GM12878 (cell line): ENCODE data around the gene RAD51B. TPM values are rescaled to one million over a fixed set of nuclear protein-coding genes. Genes with fewer than 3 reads are reported as not detected.

Source experiments
- BACH1 ChIP-seq: fragments of 450-650 bp; IDR thresholded peaks from 2 replicates; pipeline ENCODE4 v1.6.1; 2017; ENCODE audit warnings: mild to moderate bottlenecking, borderline replicate concordance
- BHLHE40 ChIP-seq, 2 experiments: fragments of 450-650 bp in 1 of 2; IDR thresholded peaks; 2 replicates each; pipeline ENCODE4 v1.6.1; 2011 to 2017; ENCODE audit warnings: low read depth in 2 of 2, borderline replicate concordance in 1 of 2, improper control_type of control experiment in 1 of 2, low read length in 1 of 2, mild to moderate bottlenecking in 1 of 2
- HDAC2 ChIP-seq: fragments of 200-600 bp; sonication (generic); IDR thresholded peaks from 2 replicates; pipeline ENCODE4 v1.6.1; 2017
- IKZF1 ChIP-seq: fragments of 450-650 bp; conservative IDR thresholded peaks from 2 replicates; pipeline ENCODE4 v1.6.1; 2017; ENCODE audit warnings: antibody characterized with exemption, mild to moderate bottlenecking
- MTA2 ChIP-seq: fragments of 450-650 bp; IDR thresholded peaks from 2 replicates; pipeline ENCODE4 v1.6.1; 2016; ENCODE audit warnings: low read depth, mild to moderate bottlenecking, moderate library complexity
- PAX5 ChIP-seq: IDR thresholded peaks from 2 replicates; pipeline ENCODE4 v1.6.1; 2011; ENCODE audit warnings: low read depth, low read length, borderline replicate concordance
- PML ChIP-seq: IDR thresholded peaks from 2 replicates; pipeline ENCODE4 v1.6.1; 2012; ENCODE audit warnings: low read length, inconsistent platforms
- RAD51 ChIP-seq: fragments of 450-650 bp; IDR thresholded peaks from 2 replicates; pipeline ENCODE4 v1.6.1; 2016; ENCODE audit warnings: moderate library complexity, mild to moderate bottlenecking, inconsistent platforms
- RB1 ChIP-seq: fragments of 450-650 bp; formaldehyde crosslinking; IDR thresholded peaks from 2 replicates; pipeline ENCODE4 v1.6.1; 2017; ENCODE audit warnings: mild to moderate bottlenecking, borderline replicate concordance
- SIX5 ChIP-seq: IDR thresholded peaks from 2 replicates; pipeline ENCODE4 v1.6.1; 2011; ENCODE audit warnings: mild to moderate bottlenecking, low read depth, low read length, moderate library complexity; ENCODE audit not compliant: severe bottlenecking
- TBL1XR1 ChIP-seq: IDR thresholded peaks from 2 replicates; pipeline ENCODE4 v1.6.1; 2012; ENCODE audit warnings: low read depth, low read length, improper control_type of control experiment
- WRNIP1 ChIP-seq: IDR thresholded peaks from 2 replicates; pipeline ENCODE4 v1.6.1; 2011; ENCODE audit warnings: low read depth, low read length, improper control_type of control experiment, borderline replicate concordance
- YY1 ChIP-seq: IDR thresholded peaks from 2 replicates; pipeline ENCODE4 v1.6.1; 2011; ENCODE audit warnings: low read depth, mild to moderate bottlenecking, low read length
- polyA plus RNA-seq, 11 experiments: library from polyadenylated mRNA; depleted of rRNA in 4 of 11; unstranded in 6 of 11; stranded (reverse) in 5 of 11; fragments of >200 nt; fragmentation: Nextera tagmentation in 4 of 11; fragmentation: Illumina TruSeq in 1 of 11; extraction: Ambion mirVana in 4 of 11; extraction: Trizol in 1 of 11; gene quantifications; 1 replicate in 1 of 11; 2 replicates in 10 of 11; pipeline versions ENCODE4 v1.2.1 to v1.2.3, GENCODE V29; 2011 to 2016; ENCODE audit warnings: inconsistent platforms in 2 of 11, missing spikeins in 2 of 11, low read depth in 1 of 11
- total RNA-seq, 4 experiments: library from RNA; depleted of rRNA in 3 of 4; stranded (reverse); fragments of >200 nt in 3 of 4; fragmentation: Illumina TruSeq in 1 of 4; extraction: Trizol in 1 of 4; gene quantifications; 2 replicates each; pipeline versions ENCODE4 v1.2.1 to v1.2.3, GENCODE V29; 2013 to 2021
- TF ChIP-seq, protein P1 (sequence below): fragments of 150-350 bp; IDR thresholded peaks from 2 replicates; pipeline ENCODE4 v1.6.1; 2016; ENCODE audit warnings: low read depth, low read length
- TF ChIP-seq, protein P2 (sequence below): fragments of 450-650 bp; IDR thresholded peaks from 2 replicates; pipeline ENCODE4 v1.6.1; 2016; ENCODE audit warnings: mild to moderate bottlenecking
- TF ChIP-seq, protein P3 (sequence below): fragments of 450-650 bp; IDR thresholded peaks from 2 replicates; pipeline ENCODE4 v1.6.1; 2017; ENCODE audit warnings: mild to moderate bottlenecking, low read depth, inconsistent platforms; ENCODE audit not compliant: poor library complexity, severe bottlenecking
- TF ChIP-seq, protein P4 (sequence below): fragments of 450-650 bp; IDR thresholded peaks from 2 replicates; pipeline ENCODE4 v1.6.1; 2018; ENCODE audit warnings: mild to moderate bottlenecking, low read depth, moderate library complexity; ENCODE audit not compliant: partially characterized antibody
- TF ChIP-seq, protein P5 (sequence below): IDR thresholded peaks from 2 replicates; pipeline ENCODE4 v1.6.1; 2011; ENCODE audit warnings: borderline replicate concordance, low read depth, mild to moderate bottlenecking, moderate library complexity, low read length; ENCODE audit not compliant: insufficient read depth, poor library complexity, severe bottlenecking

The RAD51B gene
- total and polyA plus RNA-seq, 10 of the 15 experiments (the other 5 are each of a cell fraction or from before 2014, with no cell fraction given), result 9.8 to 26.8 (median 21.3) TPM

DNA sequence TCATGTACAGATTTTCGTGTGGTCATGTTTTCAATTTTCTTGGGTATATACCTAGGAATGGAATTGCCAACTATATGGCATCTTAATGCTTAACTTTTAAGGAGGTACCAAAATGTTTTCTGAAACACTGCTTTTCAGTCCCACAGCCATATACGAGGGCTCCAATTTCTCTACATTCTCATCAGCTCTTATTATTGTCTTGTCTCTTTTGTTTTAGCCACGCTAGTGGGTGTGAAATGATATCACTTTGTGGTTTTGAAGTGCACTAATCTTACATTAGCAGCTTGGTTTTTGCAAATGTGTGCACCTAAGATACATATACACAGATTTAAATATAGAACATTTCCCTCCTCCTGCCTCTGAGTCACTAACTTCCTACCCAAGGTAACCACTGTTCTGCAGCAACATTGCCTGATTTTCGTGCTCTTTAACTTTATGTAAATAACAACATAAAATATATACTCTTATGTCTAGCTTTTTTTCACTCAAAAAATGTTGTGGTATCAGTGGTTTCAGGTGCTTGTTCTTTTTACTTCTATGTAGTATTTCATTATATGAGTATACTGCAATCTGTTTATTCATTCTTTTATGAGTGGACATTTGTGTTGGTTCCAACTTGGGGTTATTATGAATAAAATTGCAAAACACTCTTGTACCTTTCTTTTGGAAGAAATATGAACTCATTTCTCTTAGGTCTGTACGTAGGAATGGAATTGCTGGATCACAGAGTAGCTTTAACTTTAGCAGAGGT, 900.2 kb downstream of the RAD51B start (continued):
- TF ChIP-seq, protein P1, sequence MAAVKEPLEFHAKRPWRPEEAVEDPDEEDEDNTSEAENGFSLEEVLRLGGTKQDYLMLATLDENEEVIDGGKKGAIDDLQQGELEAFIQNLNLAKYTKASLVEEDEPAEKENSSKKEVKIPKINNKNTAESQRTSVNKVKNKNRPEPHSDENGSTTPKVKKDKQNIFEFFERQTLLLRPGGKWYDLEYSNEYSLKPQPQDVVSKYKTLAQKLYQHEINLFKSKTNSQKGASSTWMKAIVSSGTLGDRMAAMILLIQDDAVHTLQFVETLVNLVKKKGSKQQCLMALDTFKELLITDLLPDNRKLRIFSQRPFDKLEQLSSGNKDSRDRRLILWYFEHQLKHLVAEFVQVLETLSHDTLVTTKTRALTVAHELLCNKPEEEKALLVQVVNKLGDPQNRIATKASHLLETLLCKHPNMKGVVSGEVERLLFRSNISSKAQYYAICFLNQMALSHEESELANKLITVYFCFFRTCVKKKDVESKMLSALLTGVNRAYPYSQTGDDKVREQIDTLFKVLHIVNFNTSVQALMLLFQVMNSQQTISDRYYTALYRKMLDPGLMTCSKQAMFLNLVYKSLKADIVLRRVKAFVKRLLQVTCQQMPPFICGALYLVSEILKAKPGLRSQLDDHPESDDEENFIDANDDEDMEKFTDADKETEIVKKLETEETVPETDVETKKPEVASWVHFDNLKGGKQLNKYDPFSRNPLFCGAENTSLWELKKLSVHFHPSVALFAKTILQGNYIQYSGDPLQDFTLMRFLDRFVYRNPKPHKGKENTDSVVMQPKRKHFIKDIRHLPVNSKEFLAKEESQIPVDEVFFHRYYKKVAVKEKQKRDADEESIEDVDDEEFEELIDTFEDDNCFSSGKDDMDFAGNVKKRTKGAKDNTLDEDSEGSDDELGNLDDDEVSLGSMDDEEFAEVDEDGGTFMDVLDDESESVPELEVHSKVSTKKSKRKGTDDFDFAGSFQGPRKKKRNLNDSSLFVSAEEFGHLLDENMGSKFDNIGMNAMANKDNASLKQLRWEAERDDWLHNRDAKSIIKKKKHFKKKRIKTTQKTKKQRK, result no peak
- no peak for TF ChIP-seq SIX5
- TF ChIP-seq, protein P2, sequence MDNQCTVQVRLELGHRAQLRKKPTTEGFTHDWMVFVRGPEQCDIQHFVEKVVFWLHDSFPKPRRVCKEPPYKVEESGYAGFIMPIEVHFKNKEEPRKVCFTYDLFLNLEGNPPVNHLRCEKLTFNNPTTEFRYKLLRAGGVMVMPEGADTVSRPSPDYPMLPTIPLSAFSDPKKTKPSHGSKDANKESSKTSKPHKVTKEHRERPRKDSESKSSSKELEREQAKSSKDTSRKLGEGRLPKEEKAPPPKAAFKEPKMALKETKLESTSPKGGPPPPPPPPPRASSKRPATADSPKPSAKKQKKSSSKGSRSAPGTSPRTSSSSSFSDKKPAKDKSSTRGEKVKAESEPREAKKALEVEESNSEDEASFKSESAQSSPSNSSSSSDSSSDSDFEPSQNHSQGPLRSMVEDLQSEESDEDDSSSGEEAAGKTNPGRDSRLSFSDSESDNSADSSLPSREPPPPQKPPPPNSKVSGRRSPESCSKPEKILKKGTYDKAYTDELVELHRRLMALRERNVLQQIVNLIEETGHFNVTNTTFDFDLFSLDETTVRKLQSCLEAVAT, result 0 out of 2 replicates have a peak, but pooled peaks have one; percentile 34
- no peak for TF ChIP-seq BACH1
- TF ChIP-seq WRNIP1, result no peak
- no peak for TF ChIP-seq PAX5
- TF ChIP-seq RB1, result no peak
- no peak for TF ChIP-seq RAD51
- no peak for TF ChIP-seq HDAC2
- no peak for TF ChIP-seq YY1
- no peak for TF ChIP-seq IKZF1
- TF ChIP-seq, protein P3, sequence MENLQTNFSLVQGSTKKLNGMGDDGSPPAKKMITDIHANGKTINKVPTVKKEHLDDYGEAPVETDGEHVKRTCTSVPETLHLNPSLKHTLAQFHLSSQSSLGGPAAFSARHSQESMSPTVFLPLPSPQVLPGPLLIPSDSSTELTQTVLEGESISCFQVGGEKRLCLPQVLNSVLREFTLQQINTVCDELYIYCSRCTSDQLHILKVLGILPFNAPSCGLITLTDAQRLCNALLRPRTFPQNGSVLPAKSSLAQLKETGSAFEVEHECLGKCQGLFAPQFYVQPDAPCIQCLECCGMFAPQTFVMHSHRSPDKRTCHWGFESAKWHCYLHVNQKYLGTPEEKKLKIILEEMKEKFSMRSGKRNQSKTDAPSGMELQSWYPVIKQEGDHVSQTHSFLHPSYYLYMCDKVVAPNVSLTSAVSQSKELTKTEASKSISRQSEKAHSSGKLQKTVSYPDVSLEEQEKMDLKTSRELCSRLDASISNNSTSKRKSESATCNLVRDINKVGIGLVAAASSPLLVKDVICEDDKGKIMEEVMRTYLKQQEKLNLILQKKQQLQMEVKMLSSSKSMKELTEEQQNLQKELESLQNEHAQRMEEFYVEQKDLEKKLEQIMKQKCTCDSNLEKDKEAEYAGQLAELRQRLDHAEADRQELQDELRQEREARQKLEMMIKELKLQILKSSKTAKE, result peak; percentile 43
- TF ChIP-seq BHLHE40 (IDR thresholded peaks at IDR 0.05; ENCODE audit: borderline replicate concordance in 1 of 2, low read depth in 2 of 2, low read length in 1 of 2), result peak in 1 of 2 experiments; percentile 41; a peak in 1 of 4 replicates
- peak; percentile 50; the same call in 1 of the 2 replicates for TF ChIP-seq MTA2
- TF ChIP-seq PML, result no peak
- TF ChIP-seq, protein P4, sequence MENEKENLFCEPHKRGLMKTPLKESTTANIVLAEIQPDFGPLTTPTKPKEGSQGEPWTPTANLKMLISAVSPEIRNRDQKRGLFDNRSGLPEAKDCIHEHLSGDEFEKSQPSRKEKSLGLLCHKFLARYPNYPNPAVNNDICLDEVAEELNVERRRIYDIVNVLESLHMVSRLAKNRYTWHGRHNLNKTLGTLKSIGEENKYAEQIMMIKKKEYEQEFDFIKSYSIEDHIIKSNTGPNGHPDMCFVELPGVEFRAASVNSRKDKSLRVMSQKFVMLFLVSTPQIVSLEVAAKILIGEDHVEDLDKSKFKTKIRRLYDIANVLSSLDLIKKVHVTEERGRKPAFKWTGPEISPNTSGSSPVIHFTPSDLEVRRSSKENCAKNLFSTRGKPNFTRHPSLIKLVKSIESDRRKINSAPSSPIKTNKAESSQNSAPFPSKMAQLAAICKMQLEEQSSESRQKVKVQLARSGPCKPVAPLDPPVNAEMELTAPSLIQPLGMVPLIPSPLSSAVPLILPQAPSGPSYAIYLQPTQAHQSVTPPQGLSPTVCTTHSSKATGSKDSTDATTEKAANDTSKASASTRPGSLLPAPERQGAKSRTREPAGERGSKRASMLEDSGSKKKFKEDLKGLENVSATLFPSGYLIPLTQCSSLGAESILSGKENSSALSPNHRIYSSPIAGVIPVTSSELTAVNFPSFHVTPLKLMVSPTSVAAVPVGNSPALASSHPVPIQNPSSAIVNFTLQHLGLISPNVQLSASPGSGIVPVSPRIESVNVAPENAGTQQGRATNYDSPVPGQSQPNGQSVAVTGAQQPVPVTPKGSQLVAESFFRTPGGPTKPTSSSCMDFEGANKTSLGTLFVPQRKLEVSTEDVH, result no peak
- TF ChIP-seq, protein P5, sequence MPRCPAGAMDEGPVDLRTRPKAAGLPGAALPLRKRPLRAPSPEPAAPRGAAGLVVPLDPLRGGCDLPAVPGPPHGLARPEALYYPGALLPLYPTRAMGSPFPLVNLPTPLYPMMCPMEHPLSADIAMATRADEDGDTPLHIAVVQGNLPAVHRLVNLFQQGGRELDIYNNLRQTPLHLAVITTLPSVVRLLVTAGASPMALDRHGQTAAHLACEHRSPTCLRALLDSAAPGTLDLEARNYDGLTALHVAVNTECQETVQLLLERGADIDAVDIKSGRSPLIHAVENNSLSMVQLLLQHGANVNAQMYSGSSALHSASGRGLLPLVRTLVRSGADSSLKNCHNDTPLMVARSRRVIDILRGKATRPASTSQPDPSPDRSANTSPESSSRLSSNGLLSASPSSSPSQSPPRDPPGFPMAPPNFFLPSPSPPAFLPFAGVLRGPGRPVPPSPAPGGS, result no peak
- no peak for TF ChIP-seq TBL1XR1
